Osteoblast (primary cell): ENCODE measurements around the gene TREM1. TPM values are rescaled to one million over a fixed set of nuclear protein-coding genes. Genes with fewer than 3 reads are reported as not detected.

Source experiments
- DNase-seq: peaks from one replicate; pipeline ENCODE4 v3.0.0; 2011; ENCODE audit warnings: low spot score, mixed read lengths; ENCODE audit not compliant: insufficient read length; ENCODE audit errors: missing footprints
- H2AFZ ChIP-seq: 2 replicates; pipeline ENCODE4 v1.6.0; 2011; ENCODE audit warnings: mild to moderate bottlenecking, low read length
- H3K27ac ChIP-seq: 2 replicates; pipeline ENCODE4 v1.5.1; 2011; ENCODE audit warnings: mild to moderate bottlenecking, low read depth, low read length, moderate library complexity
- H3K27me3 ChIP-seq: 2 replicates; pipeline ENCODE4 v1.6.0; 2012; ENCODE audit warnings: mild to moderate bottlenecking, control low read depth, inconsistent platforms, low read length, moderate library complexity; ENCODE audit not compliant: insufficient read depth
- H3K36me3 ChIP-seq: 2 replicates; pipeline ENCODE4 v1.5.1; 2011; ENCODE audit warnings: mild to moderate bottlenecking, low read length, control low read depth, moderate library complexity; ENCODE audit not compliant: insufficient read depth
- H3K4me1 ChIP-seq: 2 replicates; pipeline ENCODE4 v1.5.1; 2011; ENCODE audit warnings: mild to moderate bottlenecking, low read length, control low read depth, moderate library complexity; ENCODE audit not compliant: insufficient read depth
- H3K4me2 ChIP-seq: 2 replicates; pipeline ENCODE4 v1.6.0; 2011; ENCODE audit warnings: mild to moderate bottlenecking, low read length; ENCODE audit not compliant: insufficient read depth
- H3K4me3 ChIP-seq: fragments of 200-600 bp; sonication (generic); 3 replicates; pipeline ENCODE4 v1.5.1; 2012; ENCODE audit warnings: mild to moderate bottlenecking, low read length, inconsistent platforms; ENCODE audit not compliant: insufficient read depth
- H3K79me2 ChIP-seq: 2 replicates; pipeline ENCODE4 v1.6.0; 2012; ENCODE audit warnings: mild to moderate bottlenecking, low read length, control low read depth, inconsistent platforms; ENCODE audit not compliant: insufficient read depth
- H3K9me3 ChIP-seq: 2 replicates; pipeline ENCODE4 v1.5.1; 2011; ENCODE audit warnings: low read depth, low read length, control low read depth
- H4K20me1 ChIP-seq: 2 replicates; pipeline ENCODE4 v1.6.0; 2012; ENCODE audit warnings: mild to moderate bottlenecking, low read length, control low read depth; ENCODE audit not compliant: insufficient read depth
- CTCF ChIP-seq: IDR thresholded peaks from 2 replicates; pipeline ENCODE4 v1.5.1; 2011; ENCODE audit warnings: mild to moderate bottlenecking, low read depth, low read length, moderate library complexity; ENCODE audit errors: extremely low read depth
- total RNA-seq: library from RNA; depleted of rRNA; stranded (reverse); fragments of >200 nt; gene quantifications from 2 replicates; pipeline ENCODE4 v1.2.3, GENCODE V29; 2012

TREM1 gene
- total RNA-seq, 1 donor: 0.72 TPM

DNA sequence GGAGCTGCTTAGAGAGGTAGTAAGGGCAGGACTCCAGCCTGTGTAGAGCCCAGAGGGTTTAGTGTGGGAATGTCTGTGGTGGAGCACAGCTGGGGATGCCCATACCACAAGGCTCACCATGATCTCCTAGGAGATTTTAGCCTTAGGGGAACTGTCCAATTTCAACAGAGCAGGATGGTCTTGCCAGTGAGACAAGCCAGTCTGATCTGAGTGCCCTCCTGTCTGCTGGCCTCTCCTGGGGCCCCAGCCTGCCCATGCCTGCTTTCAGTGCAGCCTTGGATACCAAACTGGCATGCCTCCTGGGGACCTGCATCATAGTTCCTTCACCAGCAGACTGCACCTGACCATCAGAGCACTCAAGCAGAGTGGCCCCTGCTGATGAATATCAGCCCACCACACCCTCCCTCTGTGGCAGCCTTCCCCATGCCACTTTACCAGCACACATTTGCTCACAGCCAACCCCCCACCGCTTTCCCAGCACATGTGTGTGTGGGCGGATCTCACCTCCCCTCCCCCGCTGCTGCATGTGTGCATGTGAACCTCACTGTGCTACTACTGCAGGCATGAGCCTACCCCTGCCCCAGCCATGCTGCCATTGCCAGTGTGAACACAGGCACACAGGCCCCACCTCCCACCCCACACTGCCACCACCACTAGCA lies 7.9 kb upstream of the TREM1 start:
- Histone ChIP-seq H2AFZ (no peak overlapping the region), H3K9me3 (no peaks in the 10 kb centered on the region), H3K4me3 (no peak overlapping the region), H3K27me3 (peaks cover 6% of the 10 kb centered on the region), H3K79me2 (no peaks in the 10 kb centered on the region), H3K4me2 (no peak overlapping the region), H3K4me1 (no peaks in the 10 kb centered on the region), H3K27ac (no peak overlapping the region), H3K36me3 (no peaks in the 10 kb centered on the region), H4K20me1 (no peaks in the 10 kb centered on the region)
- no peak for DNase-seq
- TF ChIP-seq CTCF: no peak

- no peaks in the 10 kb centered on the region for H4K20me1 ChIP-seq
- peaks cover 6% of the 10 kb centered on the region for H3K27me3 ChIP-seq
- H3K79me2 ChIP-seq: no peaks in the 10 kb centered on the region
- no peak for TF ChIP-seq CTCF
- H3K4me2 ChIP-seq: no peak overlapping the region
- no peaks in the 10 kb centered on the region for H3K9me3 ChIP-seq
- no peak for DNase-seq
- H3K4me3 ChIP-seq: no peak overlapping the region
- H3K4me1 ChIP-seq: peaks cover 2% of the 10 kb centered on the region
- no peak overlapping the region for H3K27ac ChIP-seq
- no peak overlapping the region for H2AFZ ChIP-seq
- no peaks in the 10 kb centered on the region for H3K36me3 ChIP-seq
These were observed 5.2 kb upstream of the TREM1 start for GRCh38 chr6:41291717-41292116.

DNA sequence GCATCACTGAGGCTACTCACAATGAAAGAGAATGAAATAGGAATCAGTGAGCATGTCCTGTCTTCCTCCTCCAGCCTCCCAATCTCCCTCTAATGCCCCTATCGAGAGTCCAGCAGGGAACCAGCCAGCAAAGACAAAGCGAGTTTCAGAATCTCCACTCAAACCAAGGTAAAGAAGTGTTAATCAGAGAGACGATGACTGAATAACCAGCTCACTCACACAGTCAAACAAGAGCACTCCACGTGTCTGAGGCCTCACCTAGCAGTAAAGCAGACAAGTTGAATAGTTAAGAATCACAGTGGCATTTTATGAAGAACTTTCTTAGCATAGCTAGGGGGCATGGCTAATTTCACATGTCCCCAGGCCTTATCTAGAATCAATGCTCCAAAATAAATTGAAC lies 3.3 kb upstream of the TREM1 start:
- Histone ChIP-seq H3K4me3 (no peak overlapping the region), H2AFZ (no peak overlapping the region), H3K4me2 (no peak overlapping the region), H3K4me1 (peaks cover 3% of the 10 kb centered on the region), H3K9me3 (no peaks in the 10 kb centered on the region), H3K79me2 (no peaks in the 10 kb centered on the region), H3K36me3 (no peaks in the 10 kb centered on the region), H3K27me3 (peaks cover 6% of the 10 kb centered on the region), H4K20me1 (no peaks in the 10 kb centered on the region), H3K27ac (no peak overlapping the region)
- no peak for TF ChIP-seq CTCF
- no peak for DNase-seq

- no peak overlapping the region for H3K4me3 ChIP-seq
- H3K27ac ChIP-seq: no peak overlapping the region
- H3K79me2 ChIP-seq: no peaks in the 10 kb centered on the region
- no peak for DNase-seq
- H2AFZ ChIP-seq: no peak overlapping the region
- peaks cover 6% of the 10 kb centered on the region for H3K27me3 ChIP-seq
- no peaks in the 10 kb centered on the region for H3K36me3 ChIP-seq
- no peaks in the 10 kb centered on the region for H3K9me3 ChIP-seq
- no peak for TF ChIP-seq CTCF
- no peak overlapping the region for H3K4me2 ChIP-seq
- no peaks in the 10 kb centered on the region for H4K20me1 ChIP-seq
- H3K4me1 ChIP-seq: peaks cover 3% of the 10 kb centered on the region
These were observed 2.3 kb upstream of the TREM1 start for GRCh38 chr6:41288754-41289129.
